Spleen (tissue), 7 donors: ENCODE data around the gene PTPRE.

ENCODE experiments used
- CTCF ChIP-seq, 11 experiments: fragments of 200-600 bp in 7 of 11; fragments of 450-650 bp in 4 of 11; sonication (generic) in 4 of 11; IDR thresholded peaks in 8 of 11; conservative IDR thresholded peaks in 3 of 11; 1 replicate in 7 of 11; 2 replicates in 4 of 11; pipeline versions ENCODE4 v1.4.0 to v1.8.0; 2016 to 2021; ENCODE audit warnings: antibody characterized with exemption in 11 of 11, inconsistent platforms in 4 of 11, mild to moderate bottlenecking in 1 of 11
- POLR2A ChIP-seq, 3 donors: fragments of 450-650 bp; IDR thresholded peaks; one replicate each; pipeline ENCODE4 v1.5.1; 2017; ENCODE audit warnings: antibody characterized with exemption in 3 of 3, mild to moderate bottlenecking in 1 of 3
- POLR2AphosphoS5 ChIP-seq, 3 donors: sonication (generic); formaldehyde crosslinking; IDR thresholded peaks; one replicate each; pipeline ENCODE4 v1.5.1; 2017; ENCODE audit warnings: antibody characterized with exemption in 3 of 3
- donor health status: DM: no; HTN: no; CAD: no; lungs with moderate emphysema.
- donor health status: DM: no; HTN: no; CAD: no.
- donor health status: DM: no; HTN: no; CAD: no.

GRCh38 chr10:127953876-127954275, 47.0 kb downstream of the PTPRE start:
- no peak for TF ChIP-seq CTCF (IDR thresholded peaks at IDR 0.05 in 8 of 11, conservative IDR thresholded peaks at IDR 0.05 in 3 of 11)
- TF ChIP-seq POLR2A (IDR thresholded peaks at IDR 0.05) = no peak
- no peak for TF ChIP-seq POLR2AphosphoS5 (IDR thresholded peaks at IDR 0.05)
